Activated naive CD4-positive, alpha-beta T cell treated with anti-CD3 and anti-CD28 coated beads, Interleukin-2, amount 10 ng/mL, durations not matched to agents 7 days and 5 days (primary cell): ENCODE data around the gene PLEKHN1.
A peak's percentile ranks its signal among the peaks of the same experiment; 100 is the strongest.
"Not testable (repeated sequence)": the region's sequence is repeated elsewhere in the genome, so short reads cannot be mapped to it uniquely, and the experiment has no call there.

Experiments
- CTCF ChIA-PET: fragments of 350-600 bp; sonication (Branson Sonifier 250); formaldehyde crosslinking; loops from one replicate; lab custom pipeline; 2021; ENCODE audit warnings: antibody characterized with exemption; lab: Charles Lee
- DNase-seq: peaks from one replicate; pipeline ENCODE4 v3.0.0-alpha.2; 2020
- H3K27ac Mint-ChIP-seq: one replicate; pipeline ENCODE4 v1.8.0; 2021; ENCODE audit warnings: mild to moderate bottlenecking, moderate library complexity, mixed read lengths
- H3K27me3 Mint-ChIP-seq: one replicate; pipeline ENCODE4 v1.8.0; 2021; ENCODE audit warnings: mild to moderate bottlenecking, mixed read lengths
- H3K36me3 Mint-ChIP-seq: one replicate; pipeline ENCODE4 v1.8.0; 2021; ENCODE audit warnings: mixed read lengths
- H3K4me1 Mint-ChIP-seq: one replicate; pipeline ENCODE4 v1.8.0; 2021; ENCODE audit warnings: mixed read lengths
- H3K4me3 Mint-ChIP-seq: one replicate; pipeline ENCODE4 v1.8.0; 2021; ENCODE audit warnings: mild to moderate bottlenecking, moderate library complexity, mixed read lengths
- H3K9me3 Mint-ChIP-seq: one replicate; pipeline ENCODE4 v1.8.0; 2021; ENCODE audit warnings: mixed read lengths

The PLEKHN1 gene

DNA sequence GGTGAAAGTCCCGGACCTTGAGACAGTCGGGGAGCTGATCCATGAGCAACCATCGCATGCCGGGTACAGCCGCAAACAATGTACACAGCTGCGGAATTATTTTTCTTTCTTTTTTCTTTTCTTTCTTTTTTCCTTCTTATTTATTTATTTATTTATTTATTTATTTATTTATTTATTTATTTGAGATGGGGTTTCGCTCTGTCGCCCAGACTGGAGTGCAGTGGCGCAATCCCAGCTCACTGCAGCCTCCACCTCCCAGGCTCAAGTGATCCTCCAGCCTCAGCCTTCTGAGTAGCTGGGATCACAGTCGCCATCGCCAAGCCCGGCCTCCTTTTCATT, 18.2 kb downstream of the PLEKHN1 start:
- no peaks in the 10 kb centered on the region for H3K9me3 Mint-ChIP-seq
- DNase-seq: no peak
- peaks cover 60% of the 10 kb centered on the region for H3K27me3 Mint-ChIP-seq

DNA sequence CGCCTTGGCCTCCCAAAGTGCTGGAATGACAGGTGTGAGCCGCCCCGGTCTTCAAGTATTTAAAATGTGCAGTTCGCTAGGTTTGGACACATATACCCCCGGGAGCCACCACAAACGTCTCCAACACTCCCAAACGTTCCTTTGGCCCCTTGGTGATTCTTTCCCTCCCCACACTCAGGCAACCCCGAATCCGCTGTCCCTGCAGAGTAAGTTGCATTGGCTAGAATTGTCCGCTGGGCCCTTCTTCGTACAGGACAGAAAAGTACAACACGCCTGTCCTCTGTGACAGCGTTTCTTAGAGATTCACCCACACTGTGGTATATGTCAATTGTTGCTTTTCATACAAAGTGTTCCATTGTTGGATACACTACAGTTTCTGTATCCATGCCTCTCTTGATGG, 18.8 kb downstream of the PLEKHN1 start:
- no peaks in the 10 kb centered on the region for H3K4me1 Mint-ChIP-seq
- CTCF ChIA-PET: interaction anchor here (0.9 to 4.8 kb wide), 12 partner anchors 9 to 307 kb away, joined by 3 to 40 read pairs (median 5); partner anchors contain the start of genes ISG15 and PLEKHN1
- H3K27me3 Mint-ChIP-seq: peaks cover 67% of the 10 kb centered on the region
- H3K36me3 Mint-ChIP-seq: no peaks in the 10 kb centered on the region
- H3K4me3 Mint-ChIP-seq: no peak overlapping the region
- no peaks in the 10 kb centered on the region for H3K9me3 Mint-ChIP-seq
- no peak overlapping the region for H3K27ac Mint-ChIP-seq
- no peak for DNase-seq

More for the DNA sequence above, 18.2 kb downstream of the PLEKHN1 start:
- Mint-ChIP-seq H3K36me3 (no peaks in the 10 kb centered on the region), H3K4me3 (no peak overlapping the region), H3K4me1 (no peaks in the 10 kb centered on the region), H3K27ac (no peak overlapping the region)
- CTCF ChIA-PET: interaction anchor here (0.8 to 4.8 kb wide), 12 partner anchors 9 to 287 kb away, joined by 3 to 40 read pairs (median 5); partner anchors contain the start of genes ISG15 and PLEKHN1

DNA sequence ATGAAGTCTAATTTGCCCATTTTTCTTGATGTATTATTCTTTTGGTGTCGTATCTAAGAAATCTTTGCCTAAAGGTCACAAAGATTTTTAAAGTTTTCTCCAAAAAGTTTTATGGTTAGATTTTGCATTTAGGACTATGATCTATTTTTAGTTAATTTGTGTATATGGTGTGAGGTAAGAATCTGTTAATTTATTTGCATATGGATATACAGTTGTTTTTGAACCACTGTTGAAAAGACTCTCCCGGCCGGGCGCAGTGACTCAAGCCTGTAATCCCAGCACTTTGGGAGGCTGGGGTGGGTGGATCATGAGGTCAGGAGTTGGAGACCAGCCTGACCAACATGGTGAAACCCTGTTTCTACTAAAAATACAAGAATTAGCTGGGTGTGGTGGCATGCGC, 21.8 kb downstream of the PLEKHN1 start:
- not testable (repeated sequence) for H3K4me1 Mint-ChIP-seq, DNase-seq, H3K9me3 Mint-ChIP-seq, H3K4me3 Mint-ChIP-seq, H3K36me3 Mint-ChIP-seq, H3K27ac Mint-ChIP-seq
- H3K27me3 Mint-ChIP-seq: peaks cover 75% of the 10 kb centered on the region
- CTCF ChIA-PET: interaction anchor here (0.8 kb wide), 1 partner anchor 76 kb away, joined by 3 read pairs; no protein-coding TSS in a partner anchor

DNA sequence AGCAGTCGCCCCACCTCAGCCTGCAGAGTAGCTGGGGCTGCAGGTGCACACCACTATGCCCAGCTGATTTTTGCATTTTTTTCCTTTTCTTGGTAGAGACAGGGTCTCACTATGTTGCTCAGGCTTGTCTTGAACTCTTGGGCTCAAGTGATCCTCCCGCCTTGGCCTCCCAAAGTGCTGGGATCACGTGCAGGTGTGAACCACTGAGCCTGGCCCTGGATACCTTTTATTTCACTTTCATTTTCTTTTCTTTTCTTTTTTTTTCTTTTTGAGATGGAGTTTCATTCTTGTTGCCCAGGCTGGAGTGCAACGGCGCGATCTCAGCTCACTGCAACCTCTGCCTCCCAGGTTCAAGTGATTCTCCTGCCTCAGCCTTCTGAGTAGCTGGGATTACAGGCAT, 25.0 kb downstream of the PLEKHN1 start:
- H3K27me3 Mint-ChIP-seq: peaks cover 76% of the 10 kb centered on the region
- not testable (repeated sequence) for H3K36me3 Mint-ChIP-seq, H3K27ac Mint-ChIP-seq, H3K9me3 Mint-ChIP-seq, H3K4me1 Mint-ChIP-seq, DNase-seq, H3K4me3 Mint-ChIP-seq
- CTCF ChIA-PET: interaction anchor here (1.0 to 1.6 kb wide), 3 partner anchors 8 to 380 kb away, joined by 3 to 9 read pairs (median 5); no protein-coding TSS in a partner anchor

DNA sequence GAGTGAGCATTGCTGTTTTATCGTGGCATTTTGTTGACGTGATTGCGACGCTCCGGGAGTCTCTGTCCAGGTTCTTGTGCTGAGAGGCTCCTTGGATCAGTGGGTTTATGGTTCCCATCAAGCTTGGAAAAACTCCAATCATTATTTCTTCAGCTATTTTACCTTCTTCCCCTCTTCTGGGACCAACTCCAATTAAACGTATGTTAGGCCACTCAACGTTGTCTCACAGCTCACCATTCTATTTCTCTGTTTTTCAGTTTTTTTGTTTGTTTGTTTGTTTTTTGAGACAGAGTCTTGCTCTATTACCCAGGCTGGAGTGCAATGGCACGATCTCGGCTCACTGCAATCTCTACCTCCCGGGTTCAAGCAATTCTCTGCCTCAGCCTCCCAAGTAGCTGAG, 25.6 kb downstream of the PLEKHN1 start:
- peaks cover 2% of the 10 kb centered on the region for H3K36me3 Mint-ChIP-seq
- CTCF ChIA-PET: interaction anchor here (1.0 to 1.6 kb wide), 3 partner anchors 9 to 379 kb away, joined by 3 to 9 read pairs (median 5); no protein-coding TSS in a partner anchor
- DNase-seq: no peak
- H3K27me3 Mint-ChIP-seq: peaks cover 75% of the 10 kb centered on the region
- no peak overlapping the region for H3K27ac Mint-ChIP-seq
- peaks cover 9% of the 10 kb centered on the region for H3K9me3 Mint-ChIP-seq
- peaks cover 6% of the 10 kb centered on the region for H3K4me1 Mint-ChIP-seq
- H3K4me3 Mint-ChIP-seq: no peak overlapping the region

- Mint-ChIP-seq H3K4me3 (no peak overlapping the region), H3K27me3 (peaks cover 78% of the 10 kb centered on the region)
- CTCF ChIA-PET: interaction anchor here (1.4 to 3.3 kb wide), 3 partner anchors 9 to 379 kb away, joined by 3 to 28 read pairs (median 9); no protein-coding TSS in a partner anchor
These were observed 26.1 kb downstream of the PLEKHN1 start for GRCh38 chr1:992362-992761.

GRCh38 chr1:993379-993995, 27.2 kb downstream of the PLEKHN1 start:
- CTCF ChIA-PET: interaction anchor here (1.1 to 3.3 kb wide), 2 partner anchors 10 to 71 kb away, joined by 3 to 28 read pairs; no protein-coding TSS in a partner anchor
- no peak overlapping the region for H3K27ac Mint-ChIP-seq
- H3K4me3 Mint-ChIP-seq: no peak overlapping the region
- no peak for DNase-seq
- peaks cover 6% of the 10 kb centered on the region for H3K4me1 Mint-ChIP-seq
- H3K27me3 Mint-ChIP-seq: peaks cover 81% of the 10 kb centered on the region
- peaks cover 2% of the 10 kb centered on the region for H3K36me3 Mint-ChIP-seq
- H3K9me3 Mint-ChIP-seq: peaks cover 9% of the 10 kb centered on the region

More at GRCh38 chr1:992362-992761, 26.1 kb downstream of the PLEKHN1 start:
- peaks cover 2% of the 10 kb centered on the region for H3K36me3 Mint-ChIP-seq
- H3K27ac Mint-ChIP-seq: no peak overlapping the region
- H3K4me1 Mint-ChIP-seq: peaks cover 6% of the 10 kb centered on the region
- DNase-seq: no peak
- peaks cover 9% of the 10 kb centered on the region for H3K9me3 Mint-ChIP-seq

DNA sequence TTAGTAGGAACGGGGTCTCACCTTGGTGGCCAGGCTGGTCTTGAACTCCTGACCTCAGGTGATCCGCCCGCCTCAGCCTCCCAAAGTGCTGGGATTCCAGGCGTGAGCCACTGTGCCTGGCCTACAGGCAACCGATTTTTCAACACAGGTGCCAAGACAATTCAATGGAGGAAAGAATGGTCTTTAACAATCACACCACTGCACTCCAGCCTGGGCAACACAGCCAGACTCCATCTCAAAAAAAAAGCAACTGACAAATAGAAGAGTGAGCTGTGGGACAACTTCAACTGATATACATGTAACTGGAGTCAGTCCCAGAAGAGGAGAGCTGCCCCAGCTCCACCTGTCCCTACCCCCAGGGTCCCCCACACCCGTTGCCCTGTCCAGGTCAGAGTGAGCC, 28.3 kb downstream of the PLEKHN1 start:
- H3K4me1 Mint-ChIP-seq, H3K27ac Mint-ChIP-seq, H3K36me3 Mint-ChIP-seq, DNase-seq, H3K9me3 Mint-ChIP-seq, H3K4me3 Mint-ChIP-seq: not testable (repeated sequence)
- H3K27me3 Mint-ChIP-seq: peaks cover 81% of the 10 kb centered on the region
- CTCF ChIA-PET: interaction anchor here (1.1 to 3.3 kb wide), 2 partner anchors 11 to 24 kb away, joined by 3 to 28 read pairs; no protein-coding TSS in a partner anchor

GRCh38 chr1:995665-996633, 29.7 kb downstream of the PLEKHN1 start:
- CTCF ChIA-PET: no interaction called here
- peaks cover 9% of the 10 kb centered on the region for H3K9me3 Mint-ChIP-seq
- no peak overlapping the region for H3K27ac Mint-ChIP-seq

GRCh38 chr1:996851-997712, 30.8 kb downstream of the PLEKHN1 start:
- H3K27me3 Mint-ChIP-seq: peaks cover 87% of the 10 kb centered on the region
- H3K4me3 Mint-ChIP-seq: no peak overlapping the region
- peak; percentile 19 for DNase-seq
- peaks cover 4% of the 10 kb centered on the region for H3K9me3 Mint-ChIP-seq
- no peaks in the 10 kb centered on the region for H3K36me3 Mint-ChIP-seq
- CTCF ChIA-PET: interaction anchor here (1.4 kb wide), 2 partner anchors 13 to 125 kb away, joined by 3 to 5 read pairs; no protein-coding TSS in a partner anchor
- H3K27ac Mint-ChIP-seq: no peak overlapping the region
- peaks cover 11% of the 10 kb centered on the region for H3K4me1 Mint-ChIP-seq

More at GRCh38 chr1:995665-996633, 29.7 kb downstream of the PLEKHN1 start:
- DNase-seq: no peak
- peaks cover 2% of the 10 kb centered on the region for H3K36me3 Mint-ChIP-seq
- peaks cover 10% of the 10 kb centered on the region for H3K4me1 Mint-ChIP-seq
- peaks cover 83% of the 10 kb centered on the region for H3K27me3 Mint-ChIP-seq
- H3K4me3 Mint-ChIP-seq: no peak overlapping the region

- Mint-ChIP-seq H3K4me3 (no peak overlapping the region), H3K27ac (no peak overlapping the region), H3K36me3 (no peaks in the 10 kb centered on the region), H3K9me3 (peaks cover 2% of the 10 kb centered on the region), H3K27me3 (peaks cover 92% of the 10 kb centered on the region), H3K4me1 (peaks cover 11% of the 10 kb centered on the region)
- DNase-seq: peak; percentile 16
- CTCF ChIA-PET: interaction anchor here (1.4 kb wide), 2 partner anchors 13 to 125 kb away, joined by 3 to 5 read pairs; no protein-coding TSS in a partner anchor
These were observed 31.4 kb downstream of the PLEKHN1 start for GRCh38 chr1:997713-997992.

GRCh38 chr1:997993-998744, 31.9 kb downstream of the PLEKHN1 start:
- Mint-ChIP-seq H3K27ac (no peak overlapping the region), H3K27me3 (peaks cover 94% of the 10 kb centered on the region), H3K9me3 (no peaks in the 10 kb centered on the region), H3K36me3 (no peaks in the 10 kb centered on the region), H3K4me1 (peaks cover 11% of the 10 kb centered on the region), H3K4me3 (no peak overlapping the region)
- CTCF ChIA-PET: interaction anchor here (1.4 kb wide), 2 partner anchors 14 to 124 kb away, joined by 3 to 5 read pairs; no protein-coding TSS in a partner anchor
- no peak for DNase-seq

- H3K36me3 Mint-ChIP-seq: no peaks in the 10 kb centered on the region
- no peaks in the 10 kb centered on the region for H3K9me3 Mint-ChIP-seq
- H3K27ac Mint-ChIP-seq: no peak overlapping the region
- no peak for DNase-seq
- H3K4me1 Mint-ChIP-seq: peaks cover 11% of the 10 kb centered on the region
- CTCF ChIA-PET: no interaction called here
- H3K4me3 Mint-ChIP-seq: no peak overlapping the region
- peaks cover 94% of the 10 kb centered on the region for H3K27me3 Mint-ChIP-seq
These were observed 32.4 kb downstream of the PLEKHN1 start for GRCh38 chr1:998745-998994.
